NCI-H748 (cell line): ENCODE data around the gene UTY.

ENCODE experiments used
- DNase-seq: peaks from one replicate; lab custom pipeline; 2025; ENCODE audit not compliant: unreplicated experiment; lab: John Stamatoyannopoulos, UW

The UTY gene

DNA sequence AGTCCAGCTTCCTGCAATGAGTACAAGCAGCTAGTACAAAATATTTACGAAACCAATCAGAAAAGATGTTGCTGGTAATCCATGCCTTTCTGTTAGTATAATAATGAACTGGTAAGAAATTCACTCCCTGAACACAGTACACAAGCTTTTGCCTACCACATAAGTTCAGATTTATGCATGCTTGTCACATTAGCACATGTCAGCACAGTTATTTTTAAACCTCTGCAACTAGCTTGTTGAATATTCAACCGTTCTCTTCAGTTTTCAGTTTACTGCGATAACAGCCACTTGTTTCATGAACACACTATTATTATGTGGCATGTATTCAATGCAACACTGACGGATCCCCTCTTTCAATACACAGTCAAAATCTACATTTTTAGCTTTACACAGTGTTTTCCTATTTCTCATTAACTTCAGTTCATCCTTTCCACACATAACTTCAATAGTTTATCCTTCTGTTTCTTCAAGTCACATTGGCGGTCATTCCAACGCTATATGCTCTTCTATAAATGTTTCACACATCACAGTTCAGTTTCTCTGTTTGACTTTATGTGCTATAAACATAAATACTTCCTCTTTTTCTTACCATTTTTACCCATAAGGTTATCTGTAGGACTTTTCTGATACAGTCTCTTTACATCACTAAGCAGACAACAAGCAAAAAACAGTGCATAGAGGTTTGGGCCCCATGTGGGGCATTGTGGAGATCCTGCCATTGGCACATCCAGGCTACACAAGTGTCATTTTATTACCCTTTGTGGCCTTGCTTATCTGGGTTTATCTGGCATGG, 62.8 kb downstream of the UTY start:
- no peak for DNase-seq

DNA sequence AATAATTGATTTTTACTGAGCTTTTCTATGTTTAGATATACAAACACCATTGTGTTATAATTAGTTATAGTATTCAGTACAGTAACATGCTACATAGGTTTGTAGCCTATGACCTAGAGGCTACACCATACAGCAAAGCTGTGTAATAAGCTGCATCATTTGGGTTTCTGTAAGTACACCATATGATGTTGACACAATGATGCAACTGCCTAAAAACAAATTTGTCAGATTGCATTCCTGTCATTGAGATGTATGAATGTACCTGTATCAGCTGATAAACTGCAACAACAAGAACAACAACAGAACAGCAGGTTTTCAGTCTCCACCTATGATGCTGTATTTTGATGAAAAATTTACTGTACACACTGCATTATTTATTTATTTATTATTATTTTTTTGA, 64.3 kb downstream of the UTY start:
- no peak for DNase-seq

DNA sequence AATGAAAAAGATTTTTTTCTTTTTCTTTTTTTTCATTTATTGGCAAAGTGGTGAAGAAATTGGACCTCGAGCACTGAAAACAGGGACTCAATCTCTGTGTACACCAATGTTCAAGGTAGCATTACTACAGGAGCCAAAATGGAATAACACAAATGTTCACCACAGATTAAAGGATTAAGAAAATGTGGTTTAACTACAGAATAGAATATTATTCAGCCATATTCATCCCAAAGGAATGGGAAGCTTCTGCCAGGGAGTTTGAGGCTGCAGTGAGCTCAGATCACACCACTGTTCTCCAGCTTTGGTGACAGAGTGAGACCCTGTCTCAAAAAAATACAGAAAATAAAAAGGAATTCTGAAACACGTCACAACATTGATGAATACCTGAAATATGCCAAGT, 81.0 kb downstream of the UTY start:
- no peak for DNase-seq

DNA sequence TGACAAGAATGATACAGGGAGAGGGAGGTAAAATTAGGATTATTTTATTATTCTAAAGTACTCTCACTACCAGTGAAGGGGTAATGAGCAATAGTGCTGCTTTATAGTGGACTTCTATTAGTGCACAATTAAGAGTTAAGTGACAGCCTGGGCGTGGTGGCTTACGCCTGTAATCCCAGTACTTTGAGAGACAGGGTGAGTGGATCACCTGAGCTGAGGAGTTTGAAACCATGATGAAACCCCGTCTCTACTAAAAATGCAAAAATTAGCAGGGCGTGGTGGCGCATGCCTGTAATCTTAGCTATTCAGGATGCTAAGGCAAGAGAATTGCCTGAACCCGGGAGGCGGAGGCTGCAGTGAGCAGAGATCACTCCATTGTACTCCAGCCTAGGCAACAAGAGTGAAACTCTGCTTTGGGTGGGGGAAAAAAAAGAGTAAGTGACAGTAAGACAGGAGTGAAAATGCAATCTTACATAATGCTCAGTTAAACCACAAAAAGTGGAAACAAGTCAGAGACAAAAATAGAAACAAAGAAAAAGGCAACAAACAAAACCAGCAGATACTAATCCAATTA, 98.6 kb downstream of the UTY start:
- no peak for DNase-seq

DNA sequence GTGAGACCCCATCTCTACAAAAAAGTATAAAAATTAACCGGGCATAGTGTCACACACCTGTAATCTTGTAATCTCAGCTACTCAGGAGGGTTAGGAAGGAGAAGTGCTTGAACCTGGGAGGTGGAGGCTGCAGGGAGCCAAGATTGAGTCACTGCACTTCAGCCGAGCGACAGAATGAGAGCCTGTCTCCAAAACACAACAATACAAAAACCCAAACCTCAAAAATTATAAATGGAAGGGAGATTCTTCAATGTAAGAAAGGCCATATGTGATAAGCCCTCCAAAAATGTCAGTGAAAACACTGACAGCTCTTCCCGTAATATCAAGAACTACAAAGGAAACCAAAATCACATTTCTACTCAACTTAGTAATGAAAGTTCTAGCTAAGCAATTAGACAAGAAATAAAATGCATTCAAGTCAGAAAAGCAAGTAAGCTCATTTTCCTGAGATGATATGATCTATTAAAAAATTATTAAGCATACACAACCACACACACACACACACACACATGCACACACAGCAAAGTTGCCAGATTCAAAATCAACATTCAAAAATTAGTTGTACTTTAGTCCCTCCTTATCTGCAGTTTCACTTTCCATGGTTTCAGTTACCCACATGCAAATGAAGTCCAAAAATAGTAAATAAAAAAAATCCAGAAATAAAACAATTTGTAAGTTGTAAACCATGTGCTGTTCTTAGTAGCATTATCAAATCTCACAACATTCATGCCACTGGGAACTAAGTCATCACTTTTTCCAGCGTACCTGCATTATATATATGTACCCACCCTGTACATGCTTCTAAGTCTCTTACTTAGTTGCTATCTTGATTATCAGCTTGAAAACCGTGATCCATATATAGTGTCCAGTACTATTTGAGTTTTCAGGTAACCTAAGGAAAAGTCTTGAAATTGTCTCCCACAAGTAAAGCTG, 108.7 kb downstream of the UTY start:
- DNase-seq: no peak

DNA sequence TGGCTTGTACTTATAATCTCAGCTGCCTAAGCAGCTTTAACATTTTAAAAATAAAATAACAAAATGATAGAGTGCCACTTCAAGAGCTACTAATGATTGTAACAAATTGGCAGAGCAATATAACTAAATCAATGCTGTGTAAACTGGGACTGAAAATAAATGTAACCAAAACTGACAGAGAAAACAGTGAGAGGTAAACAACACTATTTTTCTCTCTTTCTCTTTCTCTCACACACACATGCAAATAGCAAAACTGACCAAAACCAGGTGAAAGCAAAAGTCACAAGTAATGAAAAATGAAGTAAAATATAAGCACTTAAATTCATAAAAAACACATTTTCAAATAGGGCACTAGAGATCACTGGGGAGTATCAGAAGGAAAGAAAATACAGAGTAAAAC, 109.6 kb downstream of the UTY start:
- DNase-seq: no peak

DNA sequence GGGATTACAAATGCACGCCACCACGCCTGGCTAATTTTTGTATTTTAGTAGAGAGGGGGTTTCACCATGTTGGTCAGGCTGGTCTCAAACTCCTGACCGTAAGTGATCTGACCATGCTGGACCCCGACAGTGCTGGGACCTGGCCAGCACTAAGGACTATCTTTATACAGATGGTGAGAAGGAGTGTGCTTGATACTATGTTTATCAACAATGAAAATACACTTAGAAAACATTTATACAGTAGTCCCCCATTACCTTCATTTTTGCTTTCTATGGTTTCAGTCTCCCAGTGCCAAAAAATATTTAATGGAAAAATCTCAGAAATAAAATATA, 111.4 kb downstream of the UTY start:
- no peak for DNase-seq

DNA sequence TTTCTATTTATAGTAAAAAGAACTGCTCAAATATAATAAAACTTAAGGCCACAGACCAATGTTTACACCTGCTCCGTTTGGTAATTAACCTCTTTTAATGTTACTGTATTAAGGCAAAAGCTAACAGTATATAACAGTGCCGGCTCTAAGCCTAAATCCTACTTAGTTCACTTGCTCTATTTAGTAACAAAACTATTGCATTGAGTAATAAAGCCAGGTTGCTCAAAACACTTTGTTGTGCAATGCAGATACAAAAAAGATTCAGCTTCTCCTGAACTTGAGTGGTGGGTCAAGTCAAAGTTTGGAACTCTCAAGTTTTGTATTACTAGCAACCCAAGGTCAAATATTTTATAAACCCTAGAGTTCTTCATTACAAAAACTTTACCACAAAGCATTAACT, 116.2 kb downstream of the UTY start:
- DNase-seq: no peak

DNA sequence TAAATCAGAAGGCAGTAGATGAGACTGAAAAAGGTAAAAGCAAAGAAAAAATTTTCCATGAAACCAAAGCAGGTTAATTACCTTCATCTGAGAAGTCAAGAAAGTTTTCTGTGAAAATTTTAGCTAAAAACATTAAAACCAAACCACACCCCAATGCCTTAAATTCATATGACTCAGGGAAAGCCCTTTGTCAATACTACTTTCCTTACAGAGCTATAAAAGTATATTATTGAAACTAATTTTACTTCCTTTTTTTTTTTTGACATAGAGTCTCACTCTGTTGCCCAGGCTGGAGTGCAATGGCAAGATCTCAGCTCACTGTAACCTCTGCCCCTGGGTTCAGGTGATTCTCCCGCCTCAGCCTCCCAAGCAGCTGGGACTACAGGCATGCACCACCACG, 117.2 kb downstream of the UTY start:
- no peak for DNase-seq

DNA sequence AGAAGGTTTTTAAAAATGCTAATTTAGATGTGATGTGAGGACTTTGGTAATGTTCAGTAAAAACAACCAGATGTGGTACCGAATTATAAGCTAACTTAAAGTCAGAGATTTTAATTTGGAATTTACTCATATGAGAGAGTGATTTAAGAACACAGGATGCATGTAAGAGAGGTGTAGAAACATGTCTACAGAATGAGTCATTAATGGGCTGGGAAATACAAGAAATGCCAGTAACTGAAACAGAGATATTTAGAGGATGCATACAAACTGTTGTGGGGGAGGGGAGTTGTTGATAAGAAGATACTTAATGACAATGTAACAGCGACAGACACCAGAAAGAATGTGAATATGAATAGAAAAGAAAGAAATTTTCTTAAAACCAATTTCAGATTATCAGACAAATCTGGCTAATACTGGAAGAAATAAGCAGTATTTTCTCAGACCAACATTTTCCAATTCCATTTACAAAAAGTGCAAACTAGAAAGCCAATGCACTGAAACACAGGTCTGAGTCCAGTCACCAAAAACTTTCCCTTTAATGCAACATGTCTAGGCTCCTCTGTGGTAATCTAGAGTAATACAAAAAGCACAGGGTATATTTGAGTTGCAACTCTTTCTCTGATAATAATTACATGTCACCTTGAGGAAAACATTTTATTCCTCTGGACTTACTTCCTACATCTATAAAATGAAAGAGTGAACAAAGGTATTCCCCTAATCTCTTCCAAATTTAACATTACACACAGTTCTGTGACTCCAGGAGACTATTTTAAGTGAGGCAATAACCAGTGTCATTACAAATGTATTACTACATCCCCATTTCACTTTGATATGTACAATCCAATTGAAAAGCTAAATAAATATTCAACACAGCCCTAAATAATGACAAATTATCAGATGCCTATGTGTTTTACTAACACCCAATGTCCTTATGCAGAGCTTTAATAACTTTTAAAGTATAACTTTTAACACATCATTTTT, 117.9 kb downstream of the UTY start:
- no peak for DNase-seq

DNA sequence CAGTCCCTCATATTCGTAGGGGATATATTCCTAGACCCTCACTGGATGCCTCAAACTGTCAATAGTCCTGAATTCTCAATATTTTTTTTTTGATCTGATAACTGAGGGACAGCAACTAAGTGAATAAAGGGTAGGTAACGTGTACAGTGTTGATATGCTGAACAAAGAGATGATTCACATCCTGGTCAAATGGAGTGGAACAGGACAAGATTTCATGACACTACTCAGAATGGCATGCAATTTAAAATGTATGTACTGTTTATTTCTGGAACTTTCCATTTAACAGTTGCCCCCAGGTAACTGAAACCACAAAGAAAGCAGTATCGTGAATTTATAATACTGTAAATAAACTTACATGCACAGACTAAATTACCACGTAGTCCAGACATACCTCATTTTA, 128.4 kb downstream of the UTY start:
- DNase-seq: no peak

DNA sequence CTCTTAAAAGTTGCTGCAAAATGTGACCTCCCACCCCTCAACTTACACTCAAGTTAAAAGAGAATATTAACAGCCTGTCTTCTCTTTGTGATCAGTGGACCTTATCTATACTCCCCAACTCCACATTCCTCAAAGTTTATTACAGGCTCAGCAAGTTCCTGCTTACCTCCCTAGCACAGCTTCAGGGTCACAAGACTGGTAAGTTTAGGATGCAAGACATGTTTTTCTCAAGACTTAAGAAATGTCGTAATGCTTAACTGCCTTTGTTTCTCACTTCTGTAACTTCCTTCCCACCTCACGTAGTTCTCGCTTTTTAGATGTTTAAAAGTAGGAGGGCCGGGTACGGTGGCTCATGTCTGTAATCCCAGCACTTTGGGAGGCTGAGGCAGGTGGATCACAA, 132.7 kb downstream of the UTY start:
- no peak for DNase-seq

DNA sequence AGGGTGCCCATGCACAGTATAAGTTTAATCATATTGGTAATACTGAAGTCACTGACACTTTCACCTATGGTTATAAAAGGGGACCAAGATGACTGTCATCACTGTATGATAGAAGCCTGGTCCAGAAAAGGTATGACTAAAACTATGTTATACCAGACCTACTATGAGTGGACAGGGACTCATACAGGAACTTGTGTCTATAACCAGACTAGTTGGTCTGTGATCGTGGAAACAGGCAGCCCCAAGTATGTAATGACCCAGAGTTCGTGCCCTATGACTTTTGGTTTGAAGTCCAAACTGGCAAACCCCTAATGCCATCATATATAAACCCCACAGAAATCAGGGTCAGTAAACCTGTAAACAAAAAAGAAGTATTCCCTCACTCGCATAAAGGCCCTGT, 134.3 kb downstream of the UTY start:
- no peak for DNase-seq

DNA sequence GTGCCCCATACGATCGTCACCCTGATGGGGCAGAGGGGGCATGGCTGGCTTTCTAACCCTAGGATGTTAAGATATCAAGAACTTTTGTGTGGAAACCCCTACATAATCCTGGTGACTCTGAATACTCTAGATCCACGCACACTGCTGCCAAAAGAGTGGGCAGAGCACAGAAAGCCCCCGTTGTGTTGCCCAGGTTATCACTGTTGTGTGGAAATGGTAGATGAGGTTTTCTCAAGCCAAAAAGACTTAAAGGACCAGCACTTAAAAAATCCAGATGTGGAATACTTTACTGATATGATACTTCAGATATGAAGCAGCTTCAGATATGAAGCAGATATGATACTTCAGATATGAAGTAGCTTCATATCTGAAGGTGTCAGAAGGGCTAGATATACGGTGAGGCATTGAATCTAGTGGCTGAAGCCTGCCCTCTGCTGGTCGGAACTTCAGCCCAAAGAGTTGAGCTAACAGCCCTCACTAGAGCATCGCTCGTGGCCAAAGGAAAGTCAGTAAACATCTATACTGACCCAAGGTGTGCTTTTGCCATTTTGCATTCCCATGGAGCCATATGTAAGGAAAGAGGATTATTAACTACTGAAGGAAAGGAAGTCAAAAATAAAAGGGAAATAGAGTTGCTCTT, 136.4 kb downstream of the UTY start:
- no peak for DNase-seq

DNA sequence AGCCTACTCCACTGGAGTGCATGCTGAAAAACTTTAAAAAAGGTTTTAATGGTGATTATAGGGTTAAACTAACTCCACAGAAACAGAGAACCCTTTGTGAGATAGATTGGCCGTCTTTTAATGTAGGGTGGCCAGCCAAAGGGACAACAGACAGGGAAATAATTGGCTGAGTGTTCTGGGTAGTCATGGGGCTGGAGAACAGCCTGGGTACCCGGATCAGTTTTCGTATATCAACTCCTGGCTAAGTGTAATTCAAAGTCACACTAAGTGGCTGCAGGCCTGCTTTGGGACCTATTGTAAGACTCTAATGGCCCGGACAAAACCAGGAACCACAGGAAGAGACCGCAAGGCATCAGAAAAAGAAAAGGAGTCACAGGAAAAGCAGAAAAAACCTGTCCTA, 139.9 kb downstream of the UTY start:
- DNase-seq: no peak

DNA sequence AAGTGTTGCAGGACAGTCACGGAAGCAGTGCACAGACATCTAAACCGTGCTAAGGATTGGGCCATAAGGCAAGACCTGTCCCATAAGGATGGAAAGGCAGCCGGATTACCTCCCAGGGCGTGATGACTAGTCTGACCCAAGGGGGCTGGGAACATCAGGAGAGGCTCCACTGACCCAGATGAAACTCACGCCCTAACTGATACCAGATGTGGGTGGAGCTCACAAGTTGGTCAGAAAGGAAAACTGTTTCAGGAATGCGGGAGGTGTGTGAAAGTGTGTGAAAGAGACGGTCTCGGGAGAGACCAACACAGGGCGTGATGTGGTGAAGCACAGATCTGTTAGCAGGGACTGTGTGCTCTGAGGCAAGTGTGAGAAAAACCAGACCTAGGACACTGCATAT, 140.5 kb downstream of the UTY start:
- no peak for DNase-seq

DNA sequence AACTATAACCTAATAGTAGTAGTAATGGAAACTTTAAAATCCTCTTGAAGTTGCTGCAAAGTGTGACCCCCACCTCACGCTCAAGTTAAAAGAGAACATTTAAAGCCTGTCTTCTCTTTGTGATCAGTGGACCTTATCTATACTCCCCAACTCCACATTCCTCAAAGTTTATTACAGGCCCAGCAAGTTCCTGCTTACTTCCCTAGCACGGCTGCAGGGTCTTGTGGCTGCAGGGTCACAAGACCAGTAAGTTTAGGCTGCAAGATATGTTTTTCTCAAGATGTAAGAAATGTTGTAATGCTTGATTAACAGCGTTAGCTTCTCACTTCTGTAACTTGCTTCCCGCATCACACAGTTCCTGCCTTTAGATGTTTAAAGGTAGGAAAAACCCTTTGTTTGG, 141.1 kb downstream of the UTY start:
- DNase-seq: no peak

DNA sequence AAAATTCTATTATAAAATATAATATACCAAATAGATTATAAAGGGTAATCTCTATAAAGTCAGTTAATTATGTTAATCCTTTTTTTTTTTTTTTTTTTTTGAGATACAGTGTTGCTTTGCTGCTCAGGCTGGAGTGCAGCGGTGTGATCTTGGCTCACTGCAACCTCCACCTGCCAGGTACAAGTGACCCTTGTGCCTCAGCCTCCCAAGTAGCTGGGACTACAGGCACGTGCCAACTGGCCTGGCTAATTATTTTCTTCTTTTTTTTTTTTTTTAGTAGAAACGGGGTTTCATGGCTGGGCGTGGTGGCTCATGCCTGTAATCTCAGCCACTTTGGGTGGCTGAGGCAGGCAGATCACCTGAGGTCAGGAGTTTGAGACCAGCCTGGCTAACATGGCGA, 141.9 kb downstream of the UTY start:
- no peak for DNase-seq

DNA sequence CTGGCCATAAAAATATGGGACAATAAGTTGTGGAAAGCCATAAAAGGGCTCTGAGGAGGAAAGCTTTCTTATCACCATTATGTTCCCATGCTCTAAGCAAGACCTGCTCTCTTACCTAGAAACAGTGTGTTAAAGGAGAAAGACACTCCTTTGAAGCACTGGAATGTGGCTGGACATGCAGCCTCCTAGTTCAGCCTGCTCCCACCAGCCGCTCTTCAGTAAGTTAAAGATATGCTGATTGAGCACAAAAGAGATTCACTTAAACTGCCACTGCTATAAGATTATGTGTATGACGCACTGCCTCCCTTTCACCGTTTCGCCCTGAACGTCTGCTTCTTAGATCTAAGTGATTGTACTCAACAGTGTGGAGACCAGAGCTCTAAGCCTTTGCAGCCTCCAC, 146.0 kb downstream of the UTY start:
- no peak for DNase-seq

DNA sequence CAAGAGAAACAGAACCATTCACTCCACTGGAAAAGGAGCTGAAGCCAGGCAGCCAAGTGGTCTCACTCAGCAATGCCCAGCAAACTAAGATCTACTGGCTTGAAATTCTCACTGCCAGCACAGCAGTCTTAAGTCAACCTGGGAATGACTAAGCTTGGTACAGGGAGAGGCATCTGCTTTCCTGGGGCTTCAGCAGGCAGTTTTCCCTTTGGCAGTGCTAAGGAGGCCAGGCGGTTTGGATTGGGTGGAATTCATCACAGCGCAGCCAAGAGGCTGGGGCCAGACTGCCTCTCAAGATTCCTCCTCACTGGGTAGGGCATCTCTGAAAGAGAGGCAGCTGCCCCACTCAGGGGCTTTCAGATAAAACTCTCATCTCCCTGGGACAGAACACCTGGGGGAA, 149.2 kb downstream of the UTY start:
- no peak for DNase-seq

DNA sequence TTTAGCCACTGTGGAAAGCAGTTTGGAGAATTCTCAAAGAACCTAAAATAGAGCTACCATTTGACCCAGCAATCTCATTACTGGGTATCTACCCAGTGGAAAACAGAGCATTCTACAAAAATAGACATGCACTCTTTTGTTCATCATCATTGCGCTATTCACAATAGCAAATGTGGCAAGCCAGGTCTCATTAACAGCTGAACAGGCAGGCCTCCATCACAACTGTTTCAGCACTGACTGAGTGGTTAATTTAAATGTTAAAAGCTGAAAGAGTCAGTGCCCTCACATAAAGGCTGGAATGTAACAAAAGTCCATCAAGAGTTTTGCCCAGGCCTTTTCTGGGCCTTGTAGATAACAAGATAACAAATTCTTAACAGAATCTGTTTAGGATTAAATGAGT, 166.9 kb downstream of the UTY start:
- DNase-seq: no peak
